ENCODE data around the gene RHOB. TPM values are rescaled to one million over a fixed set of nuclear protein-coding genes. Genes with fewer than 3 reads are reported as not detected.

The RHOB gene
- total RNA-seq, 1 donor from 2014 or later: 157 TPM

GRCh38 chr2:20494241-20494640, 47.4 kb downstream of the RHOB start:
- no peak for DNase-seq

GRCh38 chr2:20496076-20496872, 49.4 kb downstream of the RHOB start:
- DNase-seq: no peak

GRCh38 chr2:20496942-20497341, 50.1 kb downstream of the RHOB start:
- no peak for DNase-seq

Small RNA genes lying within 50 kb of the gene (small RNA-seq; reads per million reads assigned to genes)
- gene RF00019 (ENCODE audit: low replicate concordance) (not detected), gene RNA5SP86 (ENCODE audit: low replicate concordance) (not detected)

Other genes with a start within 250 kb of the RHOB start
- 127 TPM for gene SDC1, start 221.9 kb upstream of the RHOB start, total RNA-seq
- gene PUM2, start 96.2 kb upstream of the RHOB start, total RNA-seq: 90.6 TPM
- gene HS1BP3, start 204.0 kb downstream of the RHOB start, total RNA-seq: 13.5 TPM
- gene GDF7, start 220.1 kb downstream of the RHOB start, total RNA-seq: 0.89 TPM

All from skin of body (tissue), 3 donors.